Cardiac fibroblast (primary cell): ENCODE data around the gene RASGRP3.

ENCODE experiments used
- DNase-seq, 2 donors: peaks; one replicate each; pipeline versions ENCODE4 v3.0.0 to v3.0.0-alpha.2; 2010; ENCODE audit warnings: low read depth in 2 of 2
- H3K4me3 ChIP-seq, 2 donors: replicated peaks in 1 of 2; 1 replicate in 1 of 2; 2 replicates in 1 of 2; pipeline ENCODE4 v1.5.1; 2011; ENCODE audit warnings: low read depth in 2 of 2, low read length in 2 of 2, mild to moderate bottlenecking in 2 of 2, moderate library complexity in 1 of 2
- TF ChIP-seq, protein P1 (sequence below): IDR thresholded peaks from one replicate; pipeline ENCODE4 v1.5.1; 2011; ENCODE audit warnings: low read depth, mild to moderate bottlenecking, low read length, inconsistent platforms

RASGRP3 gene

DNA sequence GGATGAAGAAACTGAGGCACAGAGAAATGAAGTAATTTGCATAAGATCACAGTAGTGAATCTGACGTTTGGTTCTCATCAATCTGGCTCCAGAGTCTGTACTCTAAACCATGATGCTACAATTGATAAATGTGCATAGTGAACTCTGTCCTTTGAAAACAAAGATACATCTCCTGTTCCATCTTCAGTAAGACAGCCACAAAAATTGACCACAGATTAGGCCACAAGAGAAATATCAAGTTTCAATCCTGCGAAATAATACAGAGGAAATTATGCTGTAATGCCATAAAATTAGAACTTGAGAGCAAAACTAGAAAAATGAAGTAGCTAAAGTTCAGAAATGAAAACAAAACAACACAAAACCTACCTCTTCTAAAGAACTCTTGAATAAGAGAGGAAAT lies 94.2 kb downstream of the RASGRP3 start:
- H3K4me3 ChIP-seq, result no peak overlapping the region
- TF ChIP-seq, protein P1, sequence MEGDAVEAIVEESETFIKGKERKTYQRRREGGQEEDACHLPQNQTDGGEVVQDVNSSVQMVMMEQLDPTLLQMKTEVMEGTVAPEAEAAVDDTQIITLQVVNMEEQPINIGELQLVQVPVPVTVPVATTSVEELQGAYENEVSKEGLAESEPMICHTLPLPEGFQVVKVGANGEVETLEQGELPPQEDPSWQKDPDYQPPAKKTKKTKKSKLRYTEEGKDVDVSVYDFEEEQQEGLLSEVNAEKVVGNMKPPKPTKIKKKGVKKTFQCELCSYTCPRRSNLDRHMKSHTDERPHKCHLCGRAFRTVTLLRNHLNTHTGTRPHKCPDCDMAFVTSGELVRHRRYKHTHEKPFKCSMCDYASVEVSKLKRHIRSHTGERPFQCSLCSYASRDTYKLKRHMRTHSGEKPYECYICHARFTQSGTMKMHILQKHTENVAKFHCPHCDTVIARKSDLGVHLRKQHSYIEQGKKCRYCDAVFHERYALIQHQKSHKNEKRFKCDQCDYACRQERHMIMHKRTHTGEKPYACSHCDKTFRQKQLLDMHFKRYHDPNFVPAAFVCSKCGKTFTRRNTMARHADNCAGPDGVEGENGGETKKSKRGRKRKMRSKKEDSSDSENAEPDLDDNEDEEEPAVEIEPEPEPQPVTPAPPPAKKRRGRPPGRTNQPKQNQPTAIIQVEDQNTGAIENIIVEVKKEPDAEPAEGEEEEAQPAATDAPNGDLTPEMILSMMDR, result no peak
- DNase-seq, result no peak

DNA sequence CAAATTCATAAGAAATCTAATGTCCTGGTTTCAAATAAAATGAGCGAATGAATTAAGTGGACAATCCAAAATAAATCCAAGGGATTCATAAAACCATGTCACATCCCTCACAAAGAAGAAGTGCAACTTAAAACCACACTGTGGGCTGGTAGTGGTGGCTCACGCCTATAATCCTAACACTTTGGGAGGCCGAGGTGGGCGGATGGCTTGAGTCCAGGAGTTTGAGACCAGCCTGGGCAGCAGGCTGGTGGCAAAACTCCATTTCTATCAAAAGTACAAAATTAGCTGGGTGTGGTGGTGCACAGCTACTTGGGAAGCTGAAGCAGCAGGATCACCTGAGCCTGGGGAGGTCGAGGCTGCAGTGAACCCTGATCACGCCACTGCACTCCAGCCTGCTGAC lies 97.2 kb downstream of the RASGRP3 start:
- TF ChIP-seq, protein P1, result no peak
- no peak overlapping the region for H3K4me3 ChIP-seq
- DNase-seq, result no peak

DNA sequence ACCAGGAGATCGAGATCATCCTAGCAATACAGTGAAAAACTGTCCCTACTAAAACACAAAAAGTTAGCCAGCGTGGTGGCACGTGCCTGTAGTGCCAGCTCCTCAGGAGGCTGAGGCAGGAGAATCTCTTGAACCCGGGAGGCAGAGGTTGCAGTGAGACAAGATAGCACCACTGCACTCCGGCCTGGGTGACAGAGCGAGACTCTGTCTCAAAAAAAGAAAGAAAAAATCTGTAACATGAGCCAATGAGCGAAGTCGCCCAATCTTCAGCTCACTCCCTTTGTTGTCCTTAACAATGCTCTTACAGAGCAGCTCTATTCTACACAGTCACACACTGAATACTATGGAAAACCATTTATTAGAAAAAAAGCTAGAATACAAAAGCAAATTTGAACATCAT lies 100.6 kb downstream of the RASGRP3 start:
- H3K4me3 ChIP-seq, result no peak overlapping the region
- DNase-seq, result no peak
- TF ChIP-seq, protein P1, result no peak

DNA sequence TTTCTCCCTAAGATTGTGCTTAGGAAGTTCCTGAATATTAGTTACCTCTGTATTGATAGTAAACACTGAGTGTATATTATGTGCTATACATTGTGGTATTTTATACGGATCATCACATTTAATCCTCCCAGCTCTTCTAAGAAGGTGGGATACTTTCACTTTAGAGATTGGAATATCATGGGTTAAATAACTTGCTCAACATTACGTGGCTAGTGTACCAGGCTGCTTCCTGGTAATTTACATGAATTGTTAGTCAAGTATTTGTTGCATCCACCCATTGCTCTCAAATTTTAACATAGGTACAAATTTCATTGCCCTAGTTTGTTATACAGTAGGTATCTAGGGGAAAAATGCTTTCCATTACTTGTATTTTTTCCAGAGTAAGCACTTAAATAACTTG lies 101.2 kb downstream of the RASGRP3 start:
- TF ChIP-seq, protein P1, result no peak
- no peak overlapping the region for H3K4me3 ChIP-seq
- peak; percentile 14 to 53 for DNase-seq

DNA sequence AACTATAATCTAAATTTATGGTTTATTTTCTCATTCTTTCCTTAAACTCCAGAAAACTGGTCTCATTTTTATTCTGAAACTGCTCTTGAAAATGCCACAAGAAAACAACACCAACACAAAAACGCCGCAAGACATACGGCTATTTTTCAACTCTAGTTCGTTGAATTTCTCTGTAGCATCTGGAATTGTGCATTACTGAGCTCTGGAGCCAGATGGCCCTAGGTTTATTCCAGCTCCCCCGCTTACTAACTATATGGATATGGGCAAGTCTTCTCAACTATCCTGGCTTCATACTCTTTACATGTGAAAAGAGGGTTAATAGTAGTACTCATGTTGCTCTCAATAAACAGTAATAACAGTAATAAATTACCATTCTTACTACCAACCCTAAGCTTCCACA lies 102.8 kb downstream of the RASGRP3 start:
- no peak overlapping the region for H3K4me3 ChIP-seq
- TF ChIP-seq, protein P1, result no peak
- no peak for DNase-seq

DNA sequence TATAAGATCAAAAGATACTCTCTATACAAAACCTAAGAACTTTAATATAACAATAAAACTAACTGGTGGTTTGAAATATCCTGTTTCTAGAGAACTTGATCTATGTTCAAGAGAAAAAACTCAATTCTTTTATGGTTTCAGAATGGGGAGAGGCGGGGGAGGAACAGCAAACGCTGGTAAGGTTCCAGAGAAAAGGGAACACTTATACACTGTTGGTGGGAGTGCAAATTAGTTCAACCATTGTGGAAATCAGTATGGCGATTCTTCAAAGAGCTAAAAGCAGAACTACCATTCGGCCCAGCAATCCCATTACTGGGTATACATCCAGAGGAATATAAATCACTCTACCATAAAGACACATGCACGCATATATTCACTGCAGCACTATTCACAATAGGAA lies 105.4 kb downstream of the RASGRP3 start:
- DNase-seq, result no peak

More for the DNA sequence above, 105.4 kb downstream of the RASGRP3 start:
- no peak overlapping the region for H3K4me3 ChIP-seq
- TF ChIP-seq, protein P1, result no peak
